SH-SY5Y (cell line): Measurements from ENCODE around the gene SMARCD3.
A peak's percentile ranks its signal among the peaks of the same experiment; 100 is the strongest.

Experiments
- GATA2 ChIP-seq: IDR thresholded peaks from 2 replicates; pipeline ENCODE4 v1.6.1; 2011; ENCODE audit warnings: mild to moderate bottlenecking, low read depth, low read length
- GATA3 ChIP-seq: IDR thresholded peaks from 2 replicates; pipeline ENCODE4 v1.6.1; 2011; ENCODE audit warnings: low read depth, mild to moderate bottlenecking, low read length, moderate library complexity

The SMARCD3 gene

DNA sequence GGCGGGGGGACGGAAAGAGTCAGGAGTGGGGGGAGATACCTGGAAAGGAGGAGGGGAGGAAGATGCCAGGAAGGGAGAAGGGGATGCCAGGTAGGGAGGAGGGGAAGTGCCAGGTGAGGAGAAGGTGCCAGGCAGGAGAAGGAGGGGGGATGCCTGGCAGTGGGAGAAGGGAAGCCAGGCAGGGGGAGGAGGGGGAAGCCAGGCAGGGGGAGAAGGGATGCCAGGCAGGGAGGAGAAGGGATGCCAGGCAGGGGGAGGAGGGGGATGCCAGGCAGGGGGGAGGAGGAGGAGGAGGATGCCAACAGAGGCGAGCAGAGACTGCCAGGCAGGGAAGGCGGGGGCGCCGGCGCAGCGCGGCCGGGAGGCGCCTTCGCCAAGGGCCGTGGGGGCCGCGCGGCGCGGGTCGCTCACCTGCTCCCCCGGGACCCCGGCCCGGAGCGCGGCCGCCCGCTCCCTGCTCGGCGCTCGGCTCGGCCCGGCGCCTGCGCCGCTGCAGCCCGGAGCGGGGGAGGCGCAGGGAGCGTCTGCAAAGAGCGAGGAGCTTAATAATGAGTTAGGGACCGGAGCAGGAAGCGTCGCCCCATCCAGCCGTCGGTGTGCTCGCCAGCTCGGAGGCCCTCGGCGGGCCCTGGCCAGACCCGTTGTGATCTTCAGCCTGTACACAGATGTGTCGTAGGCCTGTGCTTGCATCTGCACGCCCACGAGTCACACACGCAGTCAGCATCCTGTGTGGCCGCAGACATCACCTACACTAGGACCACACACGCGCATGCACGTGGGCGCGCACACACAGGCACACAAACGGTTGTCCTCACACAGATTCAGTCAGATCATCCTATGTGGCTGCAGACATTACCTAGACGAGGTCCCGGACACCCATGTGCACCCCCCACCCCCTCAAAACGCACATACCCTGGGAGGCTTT is 28.4 kb upstream of the SMARCD3 start:
- TF ChIP-seq GATA2 (no peak), GATA3 (no peak)

DNA sequence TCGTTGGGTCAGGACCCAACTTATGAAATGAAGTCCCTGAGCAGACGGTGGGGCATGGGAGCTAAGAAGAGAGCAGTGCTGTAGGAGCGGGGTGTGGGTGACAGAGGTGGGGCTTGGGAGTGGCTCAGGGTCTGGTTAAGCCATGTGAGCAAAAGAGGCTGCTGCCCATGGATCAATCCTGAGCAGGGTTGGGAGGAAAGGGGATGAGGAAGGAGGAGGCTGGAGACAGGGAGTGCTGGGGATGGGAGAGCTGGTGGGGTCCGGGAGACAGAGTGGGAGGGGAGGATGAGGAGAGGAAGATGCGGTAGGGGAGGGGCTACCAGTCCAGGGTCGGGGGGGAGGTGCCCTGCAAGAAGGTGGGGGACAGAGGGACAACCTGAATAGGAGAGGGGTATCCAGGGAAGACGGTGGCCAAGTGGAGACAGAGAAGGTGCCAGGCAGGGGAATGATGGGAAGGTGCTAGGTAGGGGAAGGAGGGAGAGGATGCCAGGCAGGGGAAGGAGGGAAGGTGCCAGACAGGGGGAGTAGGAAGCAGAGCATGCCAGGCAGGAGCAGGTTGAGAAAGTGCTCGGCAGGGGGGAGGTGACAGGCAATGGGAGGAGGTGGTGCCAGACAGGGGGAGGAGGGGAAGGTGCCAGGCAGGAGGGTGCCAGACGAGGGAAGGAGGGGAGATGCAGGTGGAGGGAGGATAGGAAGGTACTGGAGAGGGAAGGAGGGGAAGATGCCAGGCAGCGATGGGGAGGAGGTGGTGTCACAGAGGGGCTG is 27.5 kb upstream of the SMARCD3 start:
- TF ChIP-seq GATA3 (no peak), GATA2 (no peak)

DNA sequence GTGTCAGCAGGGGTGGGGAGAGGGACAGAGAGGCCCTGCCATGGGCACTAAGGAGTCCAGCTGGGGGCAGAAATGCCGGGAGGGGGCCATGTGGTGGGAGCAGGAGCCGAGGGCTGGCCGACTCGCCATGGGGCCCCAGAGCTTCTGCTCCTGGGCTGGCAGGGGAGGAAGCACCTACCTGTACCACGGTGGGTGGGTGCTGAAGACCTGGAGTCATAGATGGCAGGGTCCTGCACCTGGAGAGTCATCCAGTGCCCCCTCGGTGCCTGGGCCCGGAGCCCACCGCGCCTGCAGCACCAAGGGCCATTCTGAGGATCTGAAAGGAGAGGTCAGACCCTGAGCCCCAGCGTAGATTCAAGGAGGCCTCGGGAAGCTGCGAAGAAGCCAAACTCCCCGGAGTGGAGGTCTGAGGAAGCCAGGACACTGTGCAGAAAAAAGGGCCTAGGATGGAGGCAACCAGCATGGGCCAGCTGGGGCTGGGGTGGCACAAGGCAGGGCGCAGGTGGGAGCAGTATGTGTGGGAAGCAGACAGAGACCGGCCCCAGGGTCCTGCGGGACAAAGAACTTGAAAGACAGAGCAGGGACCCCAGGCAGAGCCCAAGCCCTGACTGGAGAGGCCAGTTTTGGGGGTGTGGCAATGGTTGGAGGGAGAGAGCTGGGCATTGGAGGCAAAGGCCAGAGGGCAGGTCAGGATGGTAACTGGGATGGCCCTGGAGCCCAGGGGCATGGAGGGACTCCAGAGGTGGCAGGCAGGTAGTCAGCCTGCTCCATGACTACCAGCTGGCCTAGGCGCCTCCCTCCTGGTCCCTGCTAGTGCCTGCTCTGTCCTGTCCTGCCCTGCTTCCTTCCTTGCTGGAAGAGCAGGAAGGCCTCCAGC is 26.7 kb upstream of the SMARCD3 start:
- no peak for TF ChIP-seq GATA3

DNA sequence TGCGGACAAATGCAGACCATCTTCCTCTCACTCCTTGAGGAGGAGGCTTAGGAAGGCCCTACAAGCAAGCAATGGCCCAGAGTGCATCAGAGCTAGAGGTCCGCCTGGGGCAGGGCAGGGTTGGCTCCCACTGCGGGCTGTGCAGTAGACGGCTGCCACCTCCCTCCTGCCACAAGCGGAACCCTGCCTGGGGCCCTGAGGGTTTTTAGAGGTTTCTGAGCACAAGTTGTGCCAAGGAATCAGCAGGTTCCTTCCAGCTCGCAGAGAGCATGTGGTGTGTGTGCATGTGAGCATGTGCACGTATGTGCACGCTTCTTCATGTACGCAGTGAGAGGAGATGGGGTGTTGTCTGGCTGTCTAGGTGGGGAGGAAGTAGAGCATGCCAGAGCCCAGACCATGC is 25.9 kb upstream of the SMARCD3 start:
- TF ChIP-seq GATA3 (no peak), GATA2 (no peak)

DNA sequence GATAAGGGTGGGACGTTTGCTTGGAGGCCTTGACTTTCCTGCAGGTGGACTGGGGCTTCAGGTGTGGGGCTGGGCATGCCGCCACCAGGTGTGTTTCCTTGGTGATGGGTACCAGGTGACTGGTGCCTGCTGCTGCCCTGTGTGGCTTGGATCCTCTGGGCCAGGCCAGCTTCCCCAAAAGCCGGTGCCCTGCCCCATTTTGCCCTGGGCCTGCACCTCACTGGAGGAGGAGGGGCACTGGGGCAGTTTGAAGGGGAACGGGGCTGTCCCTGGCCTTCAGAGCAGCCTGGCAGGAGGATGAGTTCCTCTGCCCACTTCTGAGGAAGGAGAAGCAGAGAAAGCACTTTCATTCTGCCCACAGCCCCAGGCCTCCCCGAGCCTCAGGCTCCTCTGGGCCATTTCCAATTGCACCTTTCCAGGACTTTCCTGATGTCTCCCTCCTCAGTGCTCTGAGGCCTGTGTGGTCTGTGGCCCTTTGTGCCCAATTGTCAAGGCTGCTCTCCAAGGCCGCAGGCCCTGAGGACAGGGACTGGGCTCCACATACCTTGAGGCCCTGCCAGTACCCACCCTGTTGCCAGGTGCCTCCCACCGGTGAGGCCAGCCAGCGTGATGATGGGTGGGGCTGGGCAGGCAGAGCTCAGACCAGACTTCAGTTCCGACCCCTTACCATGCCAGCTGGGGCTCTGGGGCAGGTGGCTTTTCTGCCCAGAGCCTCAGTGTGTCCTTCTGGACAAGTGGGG is 25.3 kb upstream of the SMARCD3 start:
- TF ChIP-seq GATA3 (no peak), GATA2 (no peak)

DNA sequence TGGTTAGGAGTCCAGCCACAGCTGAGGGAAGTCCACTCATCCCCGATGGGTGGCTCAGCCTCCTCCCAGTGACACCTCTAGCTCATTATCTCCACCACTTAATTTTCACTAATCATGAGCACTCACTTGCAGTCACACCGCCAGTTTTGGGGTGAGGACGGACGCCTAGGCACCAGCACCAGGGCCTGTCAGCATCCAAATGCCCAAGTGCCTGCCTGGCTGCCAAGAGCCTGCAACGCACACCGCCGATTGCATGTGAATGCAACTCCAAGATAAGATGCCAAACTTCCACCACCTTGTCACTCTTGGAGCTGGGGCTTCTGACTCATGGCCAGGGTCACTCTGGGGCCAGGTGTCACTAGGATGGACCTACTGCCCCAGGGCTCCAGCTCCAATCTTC is 24.4 kb upstream of the SMARCD3 start:
- TF ChIP-seq GATA3 (no peak), GATA2 (no peak)

DNA sequence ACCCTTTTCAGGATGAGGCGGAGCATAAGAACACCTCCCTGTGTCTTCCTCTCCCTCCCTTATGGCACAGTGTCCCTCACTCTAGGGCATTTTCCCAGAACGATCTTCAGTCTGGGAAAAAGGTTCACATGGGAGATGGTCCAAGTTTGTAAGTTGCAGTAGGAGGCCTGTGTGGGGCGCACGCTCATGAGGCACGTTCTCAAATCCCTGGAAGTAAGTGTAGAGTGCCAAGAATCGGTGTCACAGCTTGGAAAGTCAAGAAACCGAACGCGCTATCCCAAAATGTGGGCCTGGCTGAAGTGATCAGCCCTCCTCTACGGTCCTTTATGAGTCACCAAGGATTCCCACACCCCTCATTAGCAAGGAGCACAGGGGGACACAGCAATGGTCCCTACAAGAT is 23.9 kb upstream of the SMARCD3 start:
- TF ChIP-seq GATA2: no peak
- no peak for TF ChIP-seq GATA3

DNA sequence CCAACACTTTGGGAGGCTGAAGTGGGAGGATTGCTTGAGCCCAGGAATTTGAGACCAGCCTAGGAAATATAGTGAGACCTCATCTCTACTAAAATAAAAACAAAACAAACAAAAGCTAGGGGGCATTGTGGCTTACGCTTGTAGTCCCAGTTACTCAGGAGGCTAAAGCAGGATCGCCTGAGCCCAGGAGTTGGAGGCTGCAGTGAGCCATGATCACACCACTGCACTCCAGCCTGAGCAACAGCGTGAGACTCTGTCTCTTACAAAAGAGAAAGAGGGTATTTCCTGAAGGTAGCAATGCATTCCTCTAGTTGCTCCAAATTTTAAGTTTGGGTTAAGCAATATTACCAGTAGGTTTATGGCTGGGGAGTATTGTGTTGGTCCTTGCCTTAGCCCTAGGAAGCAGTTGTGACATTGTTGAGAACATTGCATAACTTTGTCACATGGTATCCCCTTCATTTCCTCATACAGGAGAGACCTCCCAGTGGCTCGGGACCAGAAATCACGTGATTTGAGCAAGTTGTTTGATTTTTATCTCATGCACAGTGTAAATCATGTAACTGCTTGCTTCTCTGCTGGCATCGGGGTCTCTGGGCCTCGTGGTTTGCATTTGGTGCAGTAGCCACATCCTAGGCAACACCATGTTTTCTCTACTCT is 23.3 kb upstream of the SMARCD3 start:
- no peak for TF ChIP-seq GATA3
- TF ChIP-seq GATA2: no peak

DNA sequence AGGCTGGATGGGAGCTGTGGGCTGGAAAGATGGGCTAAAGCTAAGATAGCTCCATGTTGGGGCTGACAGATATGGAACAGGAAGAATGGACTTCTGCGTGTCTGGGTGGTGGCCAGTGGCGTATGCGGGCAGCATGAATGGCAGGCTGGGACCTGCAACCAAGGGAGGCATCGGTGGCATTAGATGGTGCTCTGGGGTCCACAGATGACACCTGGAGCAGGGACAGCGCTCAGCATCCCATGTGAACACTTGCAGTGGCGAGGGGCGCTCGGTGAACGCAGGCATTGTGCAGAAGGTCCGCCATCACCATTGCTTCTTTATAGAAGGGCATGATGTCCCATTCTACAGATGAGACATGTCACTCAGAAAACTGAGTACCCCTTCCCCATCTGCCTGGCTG is 21.0 kb upstream of the SMARCD3 start:
- TF ChIP-seq GATA3 (no peak), GATA2 (no peak)

DNA sequence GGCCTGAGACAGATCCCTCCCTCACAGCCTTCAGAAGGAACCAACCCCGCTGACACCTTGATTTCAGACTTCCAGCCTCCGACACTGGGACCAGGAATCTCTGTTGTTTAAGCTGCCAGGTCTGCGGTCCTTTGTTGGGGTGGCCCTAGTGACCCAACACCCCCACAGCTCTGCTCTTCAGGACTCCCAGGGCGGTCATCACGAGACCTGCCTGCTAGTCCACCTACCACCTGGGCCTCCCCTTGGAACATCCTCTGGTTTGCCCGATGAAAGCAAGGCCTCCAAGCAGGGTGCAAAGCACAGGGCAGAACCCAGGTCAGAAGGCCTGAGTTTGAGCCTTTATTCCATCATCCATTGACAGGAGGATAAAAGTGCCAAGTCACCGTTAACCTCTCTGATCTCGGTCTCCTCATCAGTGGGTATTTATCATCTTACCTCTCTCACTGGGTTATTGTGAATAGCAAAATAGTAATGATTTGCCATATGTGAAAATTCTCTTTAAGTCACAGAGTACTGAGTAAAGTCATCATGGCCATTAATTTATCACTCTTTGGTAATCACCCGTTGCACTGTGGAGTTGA is 16.9 kb upstream of the SMARCD3 start:
- TF ChIP-seq GATA2 (no peak), GATA3 (no peak)

DNA sequence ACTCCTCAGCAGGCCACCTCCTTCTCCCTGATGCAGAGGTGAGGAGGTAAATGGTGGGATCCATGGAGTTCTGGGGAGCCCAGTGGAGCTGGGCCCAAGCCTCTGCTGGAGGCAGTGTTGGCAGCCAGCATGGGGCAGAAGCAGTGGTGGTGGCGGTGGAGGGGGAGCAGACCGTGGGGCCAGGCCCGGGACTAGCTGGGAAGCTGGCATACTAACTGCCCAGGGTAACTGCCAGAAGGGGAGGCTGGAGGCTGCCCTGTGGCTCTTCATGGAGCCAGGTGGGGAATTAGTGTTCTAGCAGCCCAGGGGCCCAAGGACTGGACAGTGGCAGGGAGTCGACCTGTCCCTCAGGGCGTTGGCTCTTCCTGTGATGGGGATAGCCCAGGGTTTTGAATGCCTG is 16.1 kb upstream of the SMARCD3 start:
- TF ChIP-seq GATA3: no peak
- no peak for TF ChIP-seq GATA2

DNA sequence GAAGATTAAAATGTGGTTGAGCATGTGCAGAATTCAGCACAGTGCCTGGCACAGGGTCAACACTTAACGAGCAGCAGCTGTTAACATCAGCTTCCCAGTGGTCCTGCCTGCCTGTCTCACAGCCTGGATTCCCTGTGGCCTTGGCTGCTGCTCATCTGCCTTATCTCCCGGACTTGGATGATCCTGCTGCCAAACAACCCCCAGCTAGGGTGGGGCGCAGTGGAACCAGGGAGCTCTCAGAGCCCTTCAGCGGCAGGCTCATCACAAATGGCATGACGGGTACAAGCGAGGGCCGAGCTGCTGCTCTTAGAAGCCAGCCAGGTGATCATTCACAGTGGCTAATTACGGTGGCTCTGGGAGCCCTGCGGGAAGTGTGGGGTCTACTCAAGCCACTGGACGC is 13.0 kb upstream of the SMARCD3 start:
- TF ChIP-seq GATA3: no peak
- peak; percentile 77 for TF ChIP-seq GATA2

DNA sequence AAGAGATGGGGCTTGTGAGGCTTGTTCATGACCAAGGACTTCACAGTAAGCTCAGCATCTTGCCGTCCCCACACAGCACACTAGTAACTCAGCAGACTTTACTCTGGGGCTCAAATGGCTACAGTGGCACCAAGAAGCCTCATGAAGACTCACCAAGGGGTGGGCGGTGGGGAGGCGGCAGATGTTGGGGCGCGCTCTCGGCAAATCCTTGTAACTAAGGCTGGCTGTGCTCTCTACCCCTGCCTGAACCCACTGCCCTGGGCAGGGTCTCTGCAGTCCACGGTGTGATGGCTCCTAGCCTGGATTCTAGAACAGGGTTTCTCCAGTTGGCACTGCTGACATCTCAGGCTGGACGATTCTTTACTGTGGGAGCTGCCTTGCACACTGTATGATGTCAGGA is 12.4 kb upstream of the SMARCD3 start:
- TF ChIP-seq GATA3 (no peak), GATA2 (no peak)
